GM21526 (cell line): ENCODE data around the gene SNAPC2.
"Not testable (repeated sequence)": the region's sequence is repeated elsewhere in the genome, so short reads cannot be mapped to it uniquely, and the experiment has no call there.

Source experiments
- ATAC-seq: cut with Tn5 transposase; IDR thresholded peaks from one replicate; pipeline ENCODE4 v1.9.1; 2021; ENCODE audit warnings: moderate library complexity; ENCODE audit not compliant: unreplicated experiment, low FRiP score

Gene SNAPC2

GRCh38 chr19:7908078-7908699, 11.9 kb upstream of the SNAPC2 start:
- no peak for ATAC-seq

- ATAC-seq = no peak
Measured at GRCh38 chr19:7908742-7909461, 11.2 kb upstream of the SNAPC2 start.

GRCh38 chr19:7909471-7910067, 10.6 kb upstream of the SNAPC2 start:
- ATAC-seq = no peak

- ATAC-seq = no peak
Measured at GRCh38 chr19:7910321-7911161, 9.6 kb upstream of the SNAPC2 start.

GRCh38 chr19:7911508-7912143, 8.5 kb upstream of the SNAPC2 start:
- no peak for ATAC-seq

- no peak for ATAC-seq
Measured at GRCh38 chr19:7912144-7912696, 7.9 kb upstream of the SNAPC2 start.

- ATAC-seq = no peak
Measured at GRCh38 chr19:7912697-7913564, 7.2 kb upstream of the SNAPC2 start.

- ATAC-seq = no peak
Measured at GRCh38 chr19:7913652-7914051, 6.5 kb upstream of the SNAPC2 start.

- ATAC-seq = no peak
Measured at GRCh38 chr19:7914099-7914498, 6.0 kb upstream of the SNAPC2 start.

GRCh38 chr19:7914598-7915045, 5.5 kb upstream of the SNAPC2 start, which contains the start of gene TGFBR3L:
Gene TGFBR3L (plus strand): TSS chr19:7914830.
- no peak for ATAC-seq

GRCh38 chr19:7915250-7916102, 4.7 kb upstream of the SNAPC2 start:
- ATAC-seq = no peak

GRCh38 chr19:7916103-7916954, 3.8 kb upstream of the SNAPC2 start:
- no peak for ATAC-seq

GRCh38 chr19:7916955-7917266, 3.2 kb upstream of the SNAPC2 start:
- no peak for ATAC-seq

GRCh38 chr19:7917267-7918061, 2.7 kb upstream of the SNAPC2 start:
- no peak for ATAC-seq

- ATAC-seq = not testable (repeated sequence)
Measured at GRCh38 chr19:7918062-7918614, 2.0 kb upstream of the SNAPC2 start.

- no peak for ATAC-seq
Measured at GRCh38 chr19:7918615-7919421, 1.3 kb upstream of the SNAPC2 start.
